Karpas-422 (cell line): ENCODE results near the gene POU6F2. TPM values are rescaled to one million over a fixed set of nuclear protein-coding genes. Genes with fewer than 3 reads are reported as not detected.

Source experiments
- DNase-seq: peaks from one replicate; pipeline ENCODE4 v3.0.0-alpha.2; 2015
- H2AFZ ChIP-seq: fragments of 200-600 bp; sonication (generic); 2 replicates; pipeline ENCODE4 v1.6.1; 2014; ENCODE audit warnings: antibody characterized with exemption, low read length, mixed read lengths
- H3K27ac ChIP-seq: fragments of 200-600 bp; sonication (generic); 2 replicates; pipeline ENCODE4 v1.5.1; 2014; ENCODE audit warnings: mild to moderate bottlenecking, low read length, moderate library complexity
- H3K27me3 ChIP-seq: fragments of 200-600 bp; sonication (generic); 2 replicates; pipeline ENCODE4 v1.6.1; 2014; ENCODE audit warnings: low read length, mixed read lengths
- H3K36me3 ChIP-seq: fragments of 200-600 bp; sonication (generic); 2 replicates; pipeline ENCODE4 v1.6.1; 2014; ENCODE audit warnings: low read length, mixed read lengths; ENCODE audit not compliant: insufficient read depth
- H3K4me1 ChIP-seq: fragments of 200-600 bp; sonication (generic); 2 replicates; pipeline ENCODE4 v1.6.1; 2014; ENCODE audit warnings: mild to moderate bottlenecking, low read length, mixed read lengths
- H3K4me2 ChIP-seq: fragments of 200-600 bp; sonication (generic); 2 replicates; pipeline ENCODE4 v1.6.1; 2014; ENCODE audit warnings: low read length, low read depth, mild to moderate bottlenecking; ENCODE audit not compliant: poor library complexity, severe bottlenecking
- H3K4me3 ChIP-seq: fragments of 200-600 bp; sonication (generic); 2 replicates; pipeline ENCODE4 v1.5.1; 2014; ENCODE audit warnings: mild to moderate bottlenecking, antibody characterized with exemption, low read length, mixed read lengths
- H3K79me2 ChIP-seq: fragments of 200-600 bp; sonication (generic); 2 replicates; pipeline ENCODE4 v1.6.1; 2014; ENCODE audit warnings: mild to moderate bottlenecking, low read length, mixed read lengths
- H3K9ac ChIP-seq: fragments of 200-600 bp; sonication (generic); 2 replicates; pipeline ENCODE4 v1.6.0; 2014; ENCODE audit warnings: low read length
- H3K9me2 ChIP-seq: fragments of 200-600 bp; sonication (generic), shearing (Covaris generic); replicated peaks from 2 replicates; pipeline ENCODE4 v1.6.0; 2014; ENCODE audit warnings: mild to moderate bottlenecking, low read length, moderate library complexity; ENCODE audit not compliant: insufficient read depth
- H3K9me3 ChIP-seq: fragments of 300-700, 200-600 bp; sonication (generic); 2 replicates; pipeline ENCODE4 v1.6.1; 2014; ENCODE audit warnings: low read length, mixed read lengths
- H4K20me1 ChIP-seq: fragments of 200-600 bp; sonication (generic); 2 replicates; pipeline ENCODE4 v1.6.1; 2014; ENCODE audit warnings: mild to moderate bottlenecking, antibody characterized with exemption, low read length, low read depth; ENCODE audit not compliant: insufficient read depth
- total RNA-seq: library from RNA; depleted of rRNA; stranded (reverse); fragments of >200 nt; shearing (Covaris generic); gene quantifications from 2 replicates; pipeline ENCODE4 v1.2.3, GENCODE V29; 2014; ENCODE audit warnings: low replicate concordance

The POU6F2 gene
- total RNA-seq, 1 experiment from 2014 or later = not detected

DNA sequence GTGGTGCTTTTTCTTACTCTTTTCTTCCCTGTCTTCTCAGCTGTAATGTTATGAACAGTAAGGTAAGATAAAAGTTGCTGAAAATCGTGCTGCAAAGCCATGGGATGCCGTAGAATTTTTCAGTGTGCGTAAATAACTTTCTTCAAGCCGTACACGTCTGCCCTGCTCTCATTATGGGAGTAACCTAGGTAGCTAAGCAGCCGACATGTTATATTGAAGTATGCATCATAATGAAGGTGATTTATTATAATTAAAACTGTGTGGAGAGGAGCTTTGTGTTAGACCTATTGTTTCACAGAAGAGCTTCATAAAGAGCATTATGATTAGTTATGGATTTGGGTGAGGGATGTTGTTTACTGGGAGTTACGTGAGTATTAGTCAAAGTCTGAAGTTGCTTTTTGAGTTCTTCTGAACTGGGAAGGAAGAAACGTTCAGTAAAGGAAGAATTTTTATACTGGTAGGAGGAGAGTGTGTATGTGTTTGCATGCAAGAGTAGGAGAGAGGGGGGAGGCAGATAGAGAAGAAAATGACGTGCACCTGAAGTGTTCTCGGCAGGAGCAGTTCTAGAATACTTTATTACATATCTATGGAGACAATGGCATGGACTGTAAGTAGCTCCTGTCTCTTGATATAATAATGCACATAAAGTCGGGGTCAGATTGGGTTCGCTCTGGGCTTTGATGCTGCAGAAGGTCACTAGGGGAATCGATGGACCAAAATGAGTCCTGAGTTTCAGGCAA, 56.3 kb downstream of the POU6F2 start:
- H3K9me3 ChIP-seq = no peaks in the 10 kb centered on the region
- H3K4me1 ChIP-seq = no peaks in the 10 kb centered on the region
- DNase-seq = no peak

DNA sequence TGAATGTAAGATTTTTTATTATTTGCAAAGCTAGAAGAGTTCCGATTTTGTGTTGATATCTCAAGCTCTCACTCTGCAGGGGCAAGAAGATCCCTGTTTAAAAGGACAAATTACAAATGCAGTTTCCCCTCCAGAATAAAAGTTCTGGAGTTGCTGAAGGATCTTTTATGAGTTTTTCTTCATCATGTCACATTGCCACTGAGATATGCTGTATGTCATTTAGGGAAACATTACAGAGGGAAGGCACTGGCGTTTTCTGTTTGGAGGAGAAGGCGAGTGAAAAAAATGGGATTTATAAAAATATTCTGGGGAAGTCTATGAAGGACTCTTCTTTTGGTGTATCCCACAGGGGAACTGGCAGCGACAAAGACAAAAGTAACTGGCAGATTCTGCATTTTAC, 57.4 kb downstream of the POU6F2 start:
- Histone ChIP-seq H3K36me3 (no peaks in the 10 kb centered on the region), H3K27ac (no peak overlapping the region), H3K4me1 (no peaks in the 10 kb centered on the region), H3K4me2 (no peak overlapping the region), H3K9ac (no peak overlapping the region), H3K9me2 (no peaks in the 10 kb centered on the region), H3K9me3 (no peaks in the 10 kb centered on the region), H3K79me2 (no peaks in the 10 kb centered on the region), H3K27me3 (no peaks in the 10 kb centered on the region), H2AFZ (no peak overlapping the region), H4K20me1 (no peaks in the 10 kb centered on the region), H3K4me3 (no peak overlapping the region)
- no peak for DNase-seq

More for the DNA sequence above, 56.3 kb downstream of the POU6F2 start:
- H3K79me2 ChIP-seq = no peaks in the 10 kb centered on the region
- no peak overlapping the region for H3K4me2 ChIP-seq
- no peaks in the 10 kb centered on the region for H3K36me3 ChIP-seq
- H3K27ac ChIP-seq = no peak overlapping the region
- H2AFZ ChIP-seq = no peak overlapping the region
- H3K9ac ChIP-seq = no peak overlapping the region
- H3K4me3 ChIP-seq = no peak overlapping the region
- H3K27me3 ChIP-seq = no peaks in the 10 kb centered on the region
- no peaks in the 10 kb centered on the region for H4K20me1 ChIP-seq
- no peaks in the 10 kb centered on the region for H3K9me2 ChIP-seq

DNA sequence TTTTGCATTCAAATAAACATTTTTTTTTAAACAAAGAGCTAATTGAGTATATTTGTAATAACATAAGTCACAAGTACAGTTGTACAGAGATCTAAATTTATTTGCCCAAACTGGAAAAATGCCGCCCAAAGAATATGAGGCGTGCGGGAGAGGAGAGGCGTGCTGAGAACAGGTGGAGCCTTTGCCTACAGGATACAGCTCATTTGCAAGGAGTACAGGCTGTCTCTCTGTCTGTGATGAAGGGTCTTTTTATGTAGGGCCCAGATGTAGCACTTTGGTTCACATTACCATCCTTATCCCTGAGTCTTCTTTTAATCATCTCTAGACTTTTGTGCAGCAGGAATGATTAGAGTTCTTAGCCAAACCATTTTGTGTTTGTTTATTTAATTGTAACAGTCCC, 58.2 kb downstream of the POU6F2 start:
- Histone ChIP-seq H2AFZ (no peak overlapping the region), H3K79me2 (no peaks in the 10 kb centered on the region), H3K27me3 (no peaks in the 10 kb centered on the region), H3K9me3 (no peaks in the 10 kb centered on the region), H3K4me1 (no peaks in the 10 kb centered on the region), H3K4me3 (no peak overlapping the region), H4K20me1 (no peaks in the 10 kb centered on the region), H3K36me3 (no peaks in the 10 kb centered on the region), H3K9ac (no peak overlapping the region), H3K27ac (no peak overlapping the region), H3K9me2 (no peaks in the 10 kb centered on the region), H3K4me2 (no peak overlapping the region)
- no peak for DNase-seq

DNA sequence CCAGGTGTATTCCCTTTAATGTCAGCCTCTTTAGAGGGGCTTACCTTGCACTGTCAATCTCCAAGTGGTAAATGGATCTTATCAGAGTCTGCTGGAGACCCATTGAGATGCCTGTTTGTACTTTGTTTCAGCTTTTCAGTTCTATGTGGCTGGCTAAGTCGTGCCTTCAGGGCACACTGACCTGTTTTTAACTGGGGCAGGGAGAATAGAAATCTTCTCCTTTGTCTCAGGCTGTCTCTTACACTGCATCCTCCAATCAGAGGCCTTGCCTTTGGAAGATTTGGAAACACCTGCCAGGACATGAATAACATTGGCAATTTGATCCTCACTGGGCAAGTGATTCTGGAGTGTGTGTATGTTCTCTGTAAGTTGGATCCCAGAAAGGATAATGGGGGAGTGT, 65.0 kb downstream of the POU6F2 start:
- Histone ChIP-seq H3K27ac (no peak overlapping the region), H3K4me3 (no peak overlapping the region), H3K9me3 (no peaks in the 10 kb centered on the region), H3K27me3 (no peaks in the 10 kb centered on the region), H3K9ac (no peak overlapping the region), H3K9me2 (no peaks in the 10 kb centered on the region), H3K36me3 (no peaks in the 10 kb centered on the region), H3K4me1 (no peaks in the 10 kb centered on the region), H2AFZ (no peak overlapping the region), H3K4me2 (no peak overlapping the region), H4K20me1 (no peaks in the 10 kb centered on the region), H3K79me2 (no peaks in the 10 kb centered on the region)
- no peak for DNase-seq

DNA sequence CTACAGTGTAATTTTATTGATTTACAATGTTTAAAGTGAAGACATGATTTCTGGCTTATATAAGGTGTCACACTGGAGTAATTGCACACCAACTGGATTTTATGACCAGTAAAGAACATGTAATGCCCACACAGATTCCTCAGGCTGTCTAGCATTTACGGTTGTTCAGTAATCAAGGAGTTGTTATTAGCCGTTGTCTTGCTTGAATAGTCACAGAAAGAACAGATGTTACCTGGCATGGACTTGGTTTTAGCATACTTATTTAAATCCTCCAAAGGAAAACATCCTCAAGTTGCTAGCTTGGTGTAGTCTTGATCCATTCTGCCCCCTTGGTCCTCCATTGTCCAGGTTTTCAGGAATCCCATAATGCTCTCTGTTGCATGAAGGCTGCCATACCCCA, 65.8 kb downstream of the POU6F2 start:
- Histone ChIP-seq H3K79me2 (no peaks in the 10 kb centered on the region), H3K4me2 (no peak overlapping the region), H3K9me3 (no peaks in the 10 kb centered on the region), H3K27ac (no peak overlapping the region), H3K9ac (no peak overlapping the region), H3K4me1 (no peaks in the 10 kb centered on the region), H3K36me3 (no peaks in the 10 kb centered on the region), H3K27me3 (no peaks in the 10 kb centered on the region), H3K9me2 (no peaks in the 10 kb centered on the region), H3K4me3 (no peak overlapping the region), H2AFZ (no peak overlapping the region), H4K20me1 (no peaks in the 10 kb centered on the region)
- no peak for DNase-seq

DNA sequence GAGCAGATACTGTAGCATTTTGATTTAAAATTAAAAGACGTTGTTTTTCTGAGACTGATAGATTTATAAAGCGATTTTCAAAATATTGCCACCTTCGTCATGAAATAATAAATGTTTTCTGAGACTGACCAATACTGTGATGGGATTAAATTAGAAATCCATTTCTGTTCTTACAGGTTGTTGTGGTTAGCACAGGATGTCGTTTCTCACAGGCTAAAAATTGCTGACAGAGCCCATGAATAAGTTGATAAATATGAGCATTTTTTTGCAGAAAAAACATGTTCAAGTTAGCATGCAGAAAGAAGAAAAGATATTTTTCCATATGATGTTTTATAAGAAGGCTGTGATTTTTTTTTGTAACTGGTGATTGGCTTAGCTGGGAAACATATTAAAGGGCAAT, 66.8 kb downstream of the POU6F2 start:
- Histone ChIP-seq H4K20me1 (no peaks in the 10 kb centered on the region), H3K27ac (no peak overlapping the region), H3K4me2 (no peak overlapping the region), H3K4me3 (no peak overlapping the region), H3K79me2 (no peaks in the 10 kb centered on the region), H2AFZ (no peak overlapping the region), H3K9me2 (no peaks in the 10 kb centered on the region), H3K27me3 (no peaks in the 10 kb centered on the region), H3K9me3 (no peaks in the 10 kb centered on the region), H3K9ac (no peak overlapping the region), H3K36me3 (no peaks in the 10 kb centered on the region), H3K4me1 (no peaks in the 10 kb centered on the region)
- DNase-seq = no peak

DNA sequence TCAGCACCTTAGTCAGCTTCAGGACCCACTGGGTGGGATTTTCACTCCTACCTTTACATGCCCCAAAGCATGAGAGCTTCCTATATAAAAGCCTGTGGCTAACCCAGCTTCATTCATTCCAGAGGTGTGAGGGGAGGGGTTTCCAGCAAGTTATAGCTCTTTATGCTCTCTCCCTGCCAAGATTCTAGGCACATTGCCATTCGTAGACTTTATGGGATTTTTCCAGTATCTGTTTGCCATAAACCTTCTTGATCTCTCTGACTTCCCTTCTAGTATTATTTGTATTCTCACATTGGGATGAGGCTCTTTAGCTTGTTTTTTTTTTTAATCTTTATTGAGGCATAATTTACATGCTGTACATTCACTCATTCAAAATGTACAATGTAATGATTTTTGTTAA, 67.5 kb downstream of the POU6F2 start:
- Histone ChIP-seq H3K4me2 (no peak overlapping the region), H3K4me1 (no peaks in the 10 kb centered on the region), H3K4me3 (no peak overlapping the region), H3K9ac (no peak overlapping the region), H4K20me1 (no peaks in the 10 kb centered on the region), H3K79me2 (no peaks in the 10 kb centered on the region), H3K36me3 (no peaks in the 10 kb centered on the region), H3K9me3 (no peaks in the 10 kb centered on the region), H3K27ac (no peak overlapping the region), H3K27me3 (no peaks in the 10 kb centered on the region), H2AFZ (no peak overlapping the region), H3K9me2 (no peaks in the 10 kb centered on the region)
- no peak for DNase-seq

DNA sequence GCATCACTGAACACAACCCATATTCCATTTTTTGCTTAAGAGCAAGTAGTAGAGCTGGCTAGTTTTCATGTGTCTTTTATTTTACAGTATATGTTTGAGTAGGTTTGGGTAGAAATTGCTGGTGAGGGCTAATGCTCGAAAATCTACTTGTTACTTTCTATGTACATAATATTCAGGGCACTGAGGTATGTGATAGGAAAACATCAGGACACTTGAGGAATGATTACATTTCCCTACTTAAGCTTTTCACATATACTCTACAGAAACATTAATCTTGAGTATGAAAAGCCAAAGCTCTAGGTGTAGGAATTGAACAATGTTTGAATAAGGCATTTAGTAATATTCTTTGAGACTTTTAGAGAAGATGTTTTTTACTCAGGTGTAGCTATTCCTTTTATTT, 73.6 kb downstream of the POU6F2 start:
- Histone ChIP-seq H2AFZ (no peak overlapping the region), H3K9me2 (no peaks in the 10 kb centered on the region), H3K27me3 (no peaks in the 10 kb centered on the region), H3K4me2 (no peak overlapping the region), H3K79me2 (no peaks in the 10 kb centered on the region), H3K4me1 (no peaks in the 10 kb centered on the region), H3K27ac (no peak overlapping the region), H3K4me3 (no peak overlapping the region), H3K36me3 (no peaks in the 10 kb centered on the region), H4K20me1 (no peaks in the 10 kb centered on the region), H3K9ac (no peak overlapping the region), H3K9me3 (no peaks in the 10 kb centered on the region)
- no peak for DNase-seq
